HFF-Myc (cell line): ENCODE results near the gene CNGA2.
"Not testable (repeated sequence)": the region's sequence is repeated elsewhere in the genome, so short reads cannot be mapped to it uniquely, and the experiment has no call there.

Experiments used
- DNase-seq: peaks from one replicate; pipeline ENCODE4 v3.0.0-alpha.2; 2011; ENCODE audit warnings: low read depth; ENCODE audit errors: extremely low read depth
- H3K4me3 ChIP-seq: replicated peaks from 2 replicates; pipeline ENCODE4 v1.5.1; 2011; ENCODE audit warnings: low read depth, mild to moderate bottlenecking, control low read depth, low read length
- CTCF ChIP-seq: IDR thresholded peaks from 2 replicates; pipeline ENCODE4 v1.5.1; 2012; ENCODE audit warnings: mild to moderate bottlenecking, low read depth, low read length, control low read depth; ENCODE audit errors: missing control alignments

CNGA2 gene

GRCh38 chrX:151695583-151696340 lies 38.8 kb upstream of the CNGA2 start:
- no peak for DNase-seq
- no peak for TF ChIP-seq CTCF
- no peak overlapping the region for H3K4me3 ChIP-seq

- not testable (repeated sequence) for H3K4me3 ChIP-seq, DNase-seq
These were observed 37.5 kb upstream of the CNGA2 start for GRCh38 chrX:151697082-151697481.

- peak; percentile 75 for DNase-seq
- H3K4me3 ChIP-seq, result no peak overlapping the region
- no peak for TF ChIP-seq CTCF
These were observed 37.0 kb upstream of the CNGA2 start for GRCh38 chrX:151697522-151697921.

- no peak for DNase-seq
- no peak for TF ChIP-seq CTCF
- H3K4me3 ChIP-seq, result no peak overlapping the region
These were observed 36.1 kb upstream of the CNGA2 start for GRCh38 chrX:151698485-151698884.

GRCh38 chrX:151699746-151700145 lies 34.8 kb upstream of the CNGA2 start:
- no peak for DNase-seq
- H3K4me3 ChIP-seq, result no peak overlapping the region
- no peak for TF ChIP-seq CTCF

GRCh38 chrX:151700581-151700980 lies 34.0 kb upstream of the CNGA2 start:
- no peak overlapping the region for H3K4me3 ChIP-seq
- no peak for TF ChIP-seq CTCF
- DNase-seq, result no peak

GRCh38 chrX:151701071-151701470 lies 33.5 kb upstream of the CNGA2 start:
- no peak for DNase-seq
- no peak for TF ChIP-seq CTCF
- no peak overlapping the region for H3K4me3 ChIP-seq
